ENCODE results near the gene CGREF1.
"Not testable (repeated sequence)": the region's sequence is repeated elsewhere in the genome, so short reads cannot be mapped to it uniquely, and the experiment has no call there.

The CGREF1 gene

DNA sequence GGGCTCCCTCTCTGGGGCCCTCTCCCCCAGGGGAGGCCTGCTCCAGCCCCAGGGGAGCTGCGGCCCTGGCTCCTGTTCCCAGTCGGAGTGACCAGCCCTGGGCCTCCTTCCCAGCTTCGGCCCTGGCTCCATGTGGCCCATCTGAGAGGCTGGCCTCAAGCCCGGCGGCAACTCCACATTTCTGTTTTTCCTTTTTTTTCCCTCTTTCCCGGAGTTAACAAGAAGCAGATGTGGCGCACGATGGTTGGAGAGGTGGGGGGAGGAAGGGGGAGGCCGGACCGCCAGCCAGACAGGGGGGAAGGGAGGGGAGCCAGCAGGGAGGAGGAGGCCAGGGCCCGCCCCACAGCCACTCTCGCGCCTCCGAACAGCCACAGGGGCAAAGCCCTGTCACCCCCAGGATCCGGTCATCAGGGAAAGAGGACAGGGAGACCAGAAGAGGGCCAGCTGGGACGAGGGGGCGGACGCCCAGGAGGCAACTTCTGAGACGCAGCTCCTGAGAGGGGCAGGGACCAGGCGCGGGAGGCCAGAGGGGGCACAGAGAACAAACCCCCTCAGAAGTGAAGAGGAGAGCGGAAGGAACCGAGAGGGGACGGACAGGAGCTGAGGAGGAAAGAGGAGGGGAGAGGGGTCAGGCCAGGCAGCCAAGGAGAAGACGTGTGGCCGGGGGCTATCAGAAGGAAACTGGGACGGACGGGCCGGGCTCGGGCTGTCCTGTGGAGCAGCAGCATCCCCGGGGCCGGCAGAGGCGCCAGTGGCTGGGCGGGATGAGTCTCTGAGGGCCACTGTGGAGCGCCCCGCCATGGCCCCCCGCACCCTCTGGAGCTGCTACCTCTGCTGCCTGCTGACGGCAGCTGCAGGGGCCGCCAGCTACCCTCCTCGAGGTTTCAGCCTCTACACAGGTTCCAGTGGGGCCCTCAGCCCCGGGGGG is 40.4 kb downstream of the CGREF1 start, which contains the start of gene EMILIN1:
Gene EMILIN1 (plus strand): TSS at position 349 of the 928 bp plus-strand sequence. CDS start 451 bp downstream, at position 800.
- Mint-ChIP-seq H3K4me1 (peaks cover 58% of the 10 kb centered on the region), H3K9me3 (no peaks in the 10 kb centered on the region), H3K36me3 (peaks cover 11% of the 10 kb centered on the region), H3K27ac (peak within 1 kb of the TSS; percentile 71), H3K4me3 (no peak within 1 kb of the TSS)
- ATAC-seq (no peak), DNase-seq (ENCODE audit: low spot score in 2 of 2) (no peak)

DNA sequence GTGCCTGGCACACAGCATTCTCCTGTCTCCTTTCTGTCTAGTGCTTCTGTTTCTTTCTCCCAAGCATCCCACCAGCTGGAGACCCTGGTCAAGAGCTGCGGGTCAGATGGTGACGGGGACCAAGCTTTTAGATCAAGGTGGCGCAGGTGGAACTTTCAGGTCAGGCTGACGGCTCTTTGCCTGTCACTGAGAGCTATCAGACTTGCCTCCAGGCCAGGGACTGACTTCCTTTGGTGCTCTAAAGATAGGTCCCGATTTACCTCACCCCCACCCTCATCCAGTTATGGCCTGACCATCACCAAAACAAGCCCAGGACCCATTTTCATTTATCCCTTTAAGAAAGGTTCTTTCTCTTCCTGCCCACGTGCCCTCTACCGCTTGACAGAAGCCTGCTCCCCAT is 41.7 kb downstream of the CGREF1 start:
- Mint-ChIP-seq H3K36me3 (peaks cover 11% of the 10 kb centered on the region), H3K9me3 (no peaks in the 10 kb centered on the region), H3K4me3 (no peak overlapping the region), H3K4me1 (peaks cover 65% of the 10 kb centered on the region), H3K27ac (peak overlapping the region; percentile 71)
- DNase-seq (ENCODE audit: low spot score in 2 of 2): no peak
- ATAC-seq: no peak

DNA sequence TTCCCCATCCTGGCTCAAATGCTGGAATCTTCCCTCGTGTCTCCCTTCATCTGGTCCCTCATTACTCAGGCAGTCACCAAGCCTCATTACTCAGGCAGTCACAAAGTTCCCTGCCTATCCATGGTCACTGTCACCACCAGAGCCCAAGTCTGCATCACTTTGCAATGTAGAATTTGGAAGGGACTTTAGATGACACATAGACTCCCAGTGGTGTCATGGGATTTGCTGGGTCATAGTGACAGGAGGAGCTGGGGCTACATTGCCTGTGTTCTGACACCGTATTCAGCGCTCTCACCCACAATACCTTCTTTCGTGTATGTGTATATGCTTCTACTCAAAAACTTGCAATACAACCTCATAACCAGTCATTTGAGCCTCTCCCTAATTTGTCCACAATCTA is 42.6 kb downstream of the CGREF1 start:
- Mint-ChIP-seq H3K36me3 (peaks cover 9% of the 10 kb centered on the region), H3K4me1 (peaks cover 63% of the 10 kb centered on the region), H3K27ac (peak overlapping the region; percentile 71), H3K4me3 (no peak overlapping the region), H3K9me3 (no peaks in the 10 kb centered on the region)
- ATAC-seq: no peak
- no peak for DNase-seq (ENCODE audit: low spot score in 2 of 2)

GRCh38 chr2:27075566-27075871 is 43.4 kb downstream of the CGREF1 start:
- DNase-seq (ENCODE audit: low spot score in 2 of 2); H3K36me3 Mint-ChIP-seq; ATAC-seq; H3K9me3 Mint-ChIP-seq: not testable (repeated sequence)
- Mint-ChIP-seq H3K4me1 (peaks cover 61% of the 10 kb centered on the region), H3K4me3 (peak overlapping the region; percentile 40), H3K27ac (peak overlapping the region; percentile 93)

- H3K4me3 Mint-ChIP-seq: peak overlapping the region; percentile 40
- peak overlapping the region; percentile 93 for H3K27ac Mint-ChIP-seq
- peak in 1 of 2 donors; percentile 31 for DNase-seq (ENCODE audit: low spot score in 2 of 2)
- peaks cover 7% of the 10 kb centered on the region for H3K36me3 Mint-ChIP-seq
- no peaks in the 10 kb centered on the region for H3K9me3 Mint-ChIP-seq
- no peak for ATAC-seq
- H3K4me1 Mint-ChIP-seq: peaks cover 61% of the 10 kb centered on the region
Measured at GRCh38 chr2:27074738-27075565, 44.0 kb downstream of the CGREF1 start.

- Mint-ChIP-seq H3K4me3 (no peak overlapping the region), H3K27ac (peak overlapping the region; percentile 93), H3K4me1 (peaks cover 71% of the 10 kb centered on the region), H3K36me3 (peaks cover 19% of the 10 kb centered on the region), H3K9me3 (no peaks in the 10 kb centered on the region)
- DNase-seq (ENCODE audit: low spot score in 2 of 2): no peak
- no peak for ATAC-seq
Measured at GRCh38 chr2:27073782-27074181, 45.1 kb downstream of the CGREF1 start.

DNA sequence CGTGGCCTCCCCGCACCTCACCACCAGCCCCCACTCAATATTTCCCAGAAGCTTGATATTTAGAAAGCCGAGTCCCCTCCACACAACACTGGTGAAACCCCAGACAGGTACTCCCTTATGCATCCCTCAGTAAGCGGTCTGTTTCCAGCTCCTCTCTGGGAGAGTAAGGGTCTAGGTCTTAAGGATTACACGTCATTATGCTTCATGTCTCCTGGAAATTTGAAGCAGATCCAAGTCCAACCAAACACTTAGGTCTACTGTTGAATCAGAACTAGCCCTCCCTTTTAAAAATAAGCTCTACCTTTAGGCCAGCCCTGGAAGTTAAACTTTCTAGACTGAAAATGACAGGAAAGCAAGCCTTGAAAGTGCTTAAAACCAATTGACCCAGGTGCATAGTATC is 46.0 kb downstream of the CGREF1 start:
- peak overlapping the region; percentile 92 for H3K4me3 Mint-ChIP-seq
- no peak for DNase-seq (ENCODE audit: low spot score in 2 of 2)

GRCh38 chr2:27071990-27072830 is 46.7 kb downstream of the CGREF1 start:
- peak overlapping the region; percentile 92 for H3K4me3 Mint-ChIP-seq
- H3K36me3 Mint-ChIP-seq: peaks cover 35% of the 10 kb centered on the region
- H3K4me1 Mint-ChIP-seq: peaks cover 85% of the 10 kb centered on the region
- DNase-seq (ENCODE audit: low spot score in 2 of 2) (peak in 1 of 2 donors; percentile 75), ATAC-seq (no peak)
- peak overlapping the region; percentile 93 for H3K27ac Mint-ChIP-seq
- H3K9me3 Mint-ChIP-seq: no peaks in the 10 kb centered on the region

More for the DNA sequence above, 46.0 kb downstream of the CGREF1 start:
- peaks cover 27% of the 10 kb centered on the region for H3K36me3 Mint-ChIP-seq
- H3K27ac Mint-ChIP-seq: peak overlapping the region; percentile 93
- H3K4me1 Mint-ChIP-seq: peaks cover 80% of the 10 kb centered on the region
- ATAC-seq: no peak
- H3K9me3 Mint-ChIP-seq: no peaks in the 10 kb centered on the region

GRCh38 chr2:27071277-27071989 is 47.5 kb downstream of the CGREF1 start, which contains the start of gene OST4:
Gene OST4 (minus strand): TSS chr2:27071654.
- H3K27ac Mint-ChIP-seq: peak within 1 kb of the TSS; percentile 94
- peak; percentile 90 to 94 for DNase-seq (ENCODE audit: low spot score in 2 of 2)
- peaks cover 79% of the 10 kb centered on the region for H3K4me1 Mint-ChIP-seq
- no peaks in the 10 kb centered on the region for H3K9me3 Mint-ChIP-seq
- peak within 1 kb of the TSS; percentile 92 for H3K4me3 Mint-ChIP-seq
- peaks cover 42% of the 10 kb centered on the region for H3K36me3 Mint-ChIP-seq
- peak; percentile 95 for ATAC-seq

DNA sequence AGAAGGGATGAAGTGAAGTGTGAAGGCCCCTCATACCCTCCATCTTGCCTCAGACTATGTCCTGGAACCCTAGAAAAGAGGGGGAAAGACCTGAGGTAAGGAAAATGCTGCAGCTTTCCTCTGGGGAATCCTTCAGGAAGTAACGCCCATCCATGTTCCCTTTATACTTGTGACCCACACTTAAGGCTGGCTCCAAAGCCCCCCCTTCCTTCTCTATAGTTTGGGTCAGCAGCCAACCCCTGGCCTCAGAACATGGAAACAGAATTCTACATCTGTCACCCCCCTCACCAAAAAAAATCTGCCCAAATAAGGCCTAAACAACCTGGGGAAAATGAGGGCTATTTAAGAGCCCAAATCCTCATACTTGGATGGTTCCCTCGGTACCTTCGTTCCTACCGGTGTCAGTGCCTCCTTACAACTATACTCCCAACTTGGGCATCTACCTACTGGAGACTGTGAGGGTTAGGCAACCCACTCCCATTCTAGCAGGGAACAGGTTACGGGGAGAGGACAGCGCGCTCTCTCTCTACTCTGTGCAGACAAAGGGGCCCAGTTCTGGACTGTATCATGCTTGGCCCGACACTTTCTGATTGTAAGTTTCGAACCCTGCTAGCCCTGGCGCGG is 48.2 kb downstream of the CGREF1 start:
- ATAC-seq (no peak), DNase-seq (ENCODE audit: low spot score in 2 of 2) (no peak)
- peaks cover 78% of the 10 kb centered on the region for H3K4me1 Mint-ChIP-seq
- peaks cover 49% of the 10 kb centered on the region for H3K36me3 Mint-ChIP-seq
- peak overlapping the region; percentile 92 for H3K4me3 Mint-ChIP-seq
- no peaks in the 10 kb centered on the region for H3K9me3 Mint-ChIP-seq
- H3K27ac Mint-ChIP-seq: peak overlapping the region; percentile 94

DNA sequence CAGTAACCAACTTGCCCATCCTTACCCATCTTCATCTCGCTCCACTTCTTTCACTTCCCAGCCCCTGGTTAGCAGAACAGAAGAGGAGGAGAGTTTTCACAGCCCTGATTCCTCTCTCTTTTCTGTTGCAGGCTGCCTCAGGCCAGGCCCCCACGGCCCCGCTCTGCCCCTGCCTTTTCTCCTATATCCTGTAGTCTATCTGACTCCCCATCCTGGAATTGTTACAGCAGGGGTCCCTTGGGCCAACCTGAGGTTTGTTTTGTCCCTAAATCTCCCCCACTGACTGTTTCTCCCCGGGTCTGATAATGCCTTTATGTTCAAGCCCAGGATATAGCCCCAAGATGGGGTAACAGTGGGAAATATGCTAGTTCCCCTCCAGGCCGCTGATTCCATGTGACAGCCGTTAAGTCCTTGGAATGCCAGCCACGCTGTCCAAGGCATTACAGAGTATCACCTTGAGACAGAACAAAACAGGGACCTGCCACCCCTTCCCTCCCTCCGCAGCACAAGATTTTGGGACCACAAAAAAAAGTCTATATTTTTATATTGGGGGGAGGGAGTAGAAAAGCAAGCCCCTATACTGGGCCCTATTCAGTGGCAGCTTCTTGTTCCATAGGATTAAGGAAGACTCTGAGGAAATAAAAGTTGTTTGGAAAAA is 48.8 kb downstream of the CGREF1 start:
- peaks cover 73% of the 10 kb centered on the region for H3K4me1 Mint-ChIP-seq
- H3K27ac Mint-ChIP-seq: peak overlapping the region; percentile 94
- DNase-seq (ENCODE audit: low spot score in 2 of 2) (no peak), ATAC-seq (no peak)
- H3K36me3 Mint-ChIP-seq: peaks cover 56% of the 10 kb centered on the region
- no peaks in the 10 kb centered on the region for H3K9me3 Mint-ChIP-seq
- peak overlapping the region; percentile 92 for H3K4me3 Mint-ChIP-seq

DNA sequence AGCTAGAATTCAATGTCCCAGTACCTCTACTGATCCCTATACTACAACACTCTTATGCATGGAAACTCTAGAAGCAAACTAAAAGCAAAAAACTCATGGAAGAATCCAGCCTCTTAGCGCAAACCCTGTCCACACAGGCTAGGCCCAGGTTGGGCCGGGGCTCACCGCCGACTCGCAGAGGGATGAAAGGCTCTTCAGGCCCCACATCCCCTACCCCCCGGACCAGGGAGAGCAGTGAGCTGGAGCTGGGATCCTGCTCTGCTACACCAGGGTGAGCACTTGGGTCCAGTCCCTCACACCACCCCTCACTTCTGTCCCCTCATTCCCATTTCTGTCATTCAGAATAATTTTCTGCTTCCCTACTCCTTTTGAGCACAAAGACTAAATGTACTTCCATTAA is 49.5 kb downstream of the CGREF1 start:
- Mint-ChIP-seq H3K4me3 (peak overlapping the region; percentile 92), H3K4me1 (peaks cover 67% of the 10 kb centered on the region), H3K27ac (peak overlapping the region; percentile 94), H3K9me3 (no peaks in the 10 kb centered on the region), H3K36me3 (peaks cover 62% of the 10 kb centered on the region)
- ATAC-seq (no peak), DNase-seq (ENCODE audit: low spot score in 2 of 2) (no peak)

DNA sequence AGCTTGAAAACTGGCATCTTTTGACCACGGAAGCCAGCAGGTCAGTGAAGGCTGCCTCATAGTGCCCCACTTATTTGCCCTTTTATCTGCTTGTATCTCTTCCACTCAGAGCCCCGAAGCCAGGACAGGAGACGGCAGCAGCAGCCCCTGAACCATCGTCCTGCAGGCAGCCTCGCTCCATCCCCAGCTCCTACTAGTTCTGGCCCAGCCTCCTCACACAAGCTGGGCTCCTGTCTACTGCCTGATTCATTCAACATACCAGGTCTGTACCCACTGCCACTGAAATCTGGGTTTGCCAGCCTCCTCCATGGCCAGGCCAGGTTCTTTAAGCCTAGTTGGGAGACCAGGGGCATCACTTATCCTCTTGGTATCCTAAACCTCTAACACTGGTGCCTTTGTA is 51.5 kb downstream of the CGREF1 start:
- DNase-seq (ENCODE audit: low spot score in 2 of 2): no peak
- peaks cover 51% of the 10 kb centered on the region for H3K4me1 Mint-ChIP-seq
- H3K27ac Mint-ChIP-seq: peak overlapping the region; percentile 94
- no peak overlapping the region for H3K4me3 Mint-ChIP-seq
- H3K9me3 Mint-ChIP-seq: no peaks in the 10 kb centered on the region
- ATAC-seq: no peak
- peaks cover 81% of the 10 kb centered on the region for H3K36me3 Mint-ChIP-seq
